Measurements from ENCODE around the gene SDC3.

- no peak for TF ChIP-seq EP300 (IDR thresholded peaks at IDR 0.05; ENCODE audit: borderline replicate concordance in 1 of 2, low read depth in 2 of 2, low read length in 2 of 2)
- no peak for TF ChIP-seq SAP30 (IDR thresholded peaks at IDR 0.05; ENCODE audit: insufficient read depth, insufficient replicate concordance, low read length)
These were observed 8.8 kb downstream of the SDC3 start for GRCh38 chr1:30899577-30900389.
